ENCODE results near the gene PLA2G3.

Gene PLA2G3

GRCh38 chr22:31095637-31096249 is 44.6 kb downstream of the PLA2G3 start:
- no peak for TF ChIP-seq CTCF (IDR thresholded peaks at IDR 0.05)

GRCh38 chr22:31094741-31095140 is 45.6 kb downstream of the PLA2G3 start:
- no peak for TF ChIP-seq CTCF (IDR thresholded peaks at IDR 0.05)

- TF ChIP-seq CTCF (IDR thresholded peaks at IDR 0.05) = no peak
Observed at GRCh38 chr22:31094021-31094551, 46.2 kb downstream of the PLA2G3 start.

- TF ChIP-seq CTCF (IDR thresholded peaks at IDR 0.05) = no peak
Observed at GRCh38 chr22:31093086-31093850, 47.0 kb downstream of the PLA2G3 start.

- TF ChIP-seq CTCF (IDR thresholded peaks at IDR 0.05) = no peak
Observed at GRCh38 chr22:31092161-31092560, 48.1 kb downstream of the PLA2G3 start.

GRCh38 chr22:31091106-31091975 is 49.0 kb downstream of the PLA2G3 start:
- no peak for TF ChIP-seq CTCF (IDR thresholded peaks at IDR 0.05)

Measured in LNCAP (cell line).